Fibroblast of lung (primary cell): Measurements from ENCODE around the gene GDA.

Experiments used
- EZH2 ChIP-seq: IDR thresholded peaks from 2 replicates; pipeline ENCODE4 v1.5.1; 2012; ENCODE audit warnings: low read length, control low read depth, mild to moderate bottlenecking; ENCODE audit errors: missing control alignments
- TF ChIP-seq, protein P1 (sequence below), 2 donors: IDR thresholded peaks in 1 of 2; conservative IDR thresholded peaks in 1 of 2; 1 replicate in 1 of 2; 2 replicates in 1 of 2; pipeline ENCODE4 v1.5.1; 2011 to 2012; ENCODE audit warnings: low read length in 2 of 2, control low read depth in 1 of 2, inconsistent platforms in 1 of 2, low read depth in 1 of 2, mild to moderate bottlenecking in 1 of 2

DNA sequence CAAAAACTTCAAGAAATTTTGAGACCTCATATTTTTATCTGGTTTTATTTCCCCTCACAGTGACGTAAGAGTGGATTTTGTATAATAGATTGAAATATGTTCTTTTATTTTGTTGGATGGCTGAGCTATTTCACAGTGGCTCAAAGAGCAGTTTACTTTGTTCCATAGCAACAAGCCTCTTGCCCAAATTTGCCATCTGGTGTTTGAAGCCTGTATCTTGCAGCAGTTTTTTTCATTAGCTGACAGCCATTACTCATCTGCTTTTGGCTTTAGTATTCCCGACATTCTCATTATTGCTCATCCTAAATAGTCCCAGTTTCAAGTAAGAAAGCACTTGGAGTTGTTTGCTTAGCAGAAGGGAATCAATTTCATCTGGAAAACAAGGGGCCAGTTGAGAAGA is 36.3 kb downstream of the GDA start:
- TF ChIP-seq, protein P1, sequence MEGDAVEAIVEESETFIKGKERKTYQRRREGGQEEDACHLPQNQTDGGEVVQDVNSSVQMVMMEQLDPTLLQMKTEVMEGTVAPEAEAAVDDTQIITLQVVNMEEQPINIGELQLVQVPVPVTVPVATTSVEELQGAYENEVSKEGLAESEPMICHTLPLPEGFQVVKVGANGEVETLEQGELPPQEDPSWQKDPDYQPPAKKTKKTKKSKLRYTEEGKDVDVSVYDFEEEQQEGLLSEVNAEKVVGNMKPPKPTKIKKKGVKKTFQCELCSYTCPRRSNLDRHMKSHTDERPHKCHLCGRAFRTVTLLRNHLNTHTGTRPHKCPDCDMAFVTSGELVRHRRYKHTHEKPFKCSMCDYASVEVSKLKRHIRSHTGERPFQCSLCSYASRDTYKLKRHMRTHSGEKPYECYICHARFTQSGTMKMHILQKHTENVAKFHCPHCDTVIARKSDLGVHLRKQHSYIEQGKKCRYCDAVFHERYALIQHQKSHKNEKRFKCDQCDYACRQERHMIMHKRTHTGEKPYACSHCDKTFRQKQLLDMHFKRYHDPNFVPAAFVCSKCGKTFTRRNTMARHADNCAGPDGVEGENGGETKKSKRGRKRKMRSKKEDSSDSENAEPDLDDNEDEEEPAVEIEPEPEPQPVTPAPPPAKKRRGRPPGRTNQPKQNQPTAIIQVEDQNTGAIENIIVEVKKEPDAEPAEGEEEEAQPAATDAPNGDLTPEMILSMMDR (conservative IDR thresholded peaks at IDR 0.05 in 1 of 2, IDR thresholded peaks at IDR 0.05 in 1 of 2; ENCODE audit: low read depth in 1 of 2, low read length in 2 of 2) = no peak
- TF ChIP-seq EZH2 = no peak
